ENCODE results near the gene PRRX2. TPM values are rescaled to one million over a fixed set of nuclear protein-coding genes. Genes with fewer than 3 reads are reported as not detected.

PRRX2 gene
- total and polyA plus RNA-seq, 4 donors: 0.03 to 0.08 TPM; not detected in 2

DNA sequence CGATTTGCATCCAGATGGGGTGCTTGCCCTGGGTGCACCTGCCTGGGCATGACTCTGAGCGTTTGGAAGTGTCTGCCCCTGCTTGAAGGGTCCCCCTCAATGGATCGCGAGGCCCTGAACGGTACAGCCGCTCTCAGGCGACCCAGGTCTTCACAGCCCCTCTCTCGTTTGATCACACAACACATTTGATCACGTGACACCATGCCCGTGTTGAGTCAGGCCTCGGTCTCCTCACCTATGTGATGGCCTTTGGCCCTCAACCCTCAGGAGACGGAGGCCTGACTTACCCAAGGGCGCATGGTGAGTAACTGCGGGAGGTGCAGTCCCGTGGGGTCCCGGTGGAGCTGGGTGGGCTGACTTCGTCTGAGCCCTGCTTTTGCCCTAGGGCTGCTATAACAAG, 20.5 kb upstream of the PRRX2 start:
- 74% methylated on average over 17 of the region's 17 CpGs for WGBS
- Histone ChIP-seq H3K27ac (ENCODE audit: low read depth in 1 of 2, low read length in 2 of 2) (no peak overlapping the region), H3K4me3 (ENCODE audit: low read depth in 1 of 3, low read length in 3 of 3) (no peak overlapping the region), H3K9ac (ENCODE audit: low read depth in 1 of 2, low read length in 2 of 2) (no peak overlapping the region), H3K36me3 (ENCODE audit: control insufficient read depth in 4 of 4, insufficient read depth in 3 of 4, low read depth in 1 of 4, low read length in 3 of 4) (no peaks in the 10 kb centered on the region), H3K9me3 (ENCODE audit: control insufficient read depth in 4 of 4, low read length in 3 of 4) (no peaks in the 10 kb centered on the region), H3K27me3 (ENCODE audit: control insufficient read depth in 4 of 4, insufficient read depth in 4 of 4, low read length in 3 of 4) (no peaks in the 10 kb centered on the region), H3K4me1 (ENCODE audit: control insufficient read depth in 4 of 4, insufficient read depth in 4 of 4, low read length in 3 of 4) (peaks cover 4 to 21% (median 17%) of the 10 kb centered on the region in 4 donors)
- DNase-seq (ENCODE audit: low spot score): no peak
- TF ChIP-seq EGR1 (IDR thresholded peaks at IDR 0.05; ENCODE audit: low read depth in 2 of 2): no peak
- no peak for TF ChIP-seq YY1 (IDR thresholded peaks at IDR 0.05)
- TF ChIP-seq NR2F2 (IDR thresholded peaks at IDR 0.05): no peak
- no peak for TF ChIP-seq RAD21 (IDR thresholded peaks at IDR 0.05)
- TF ChIP-seq CTCF (IDR thresholded peaks at IDR 0.05; ENCODE audit: low read depth, low read length, missing input control): no peak

- no peak for DNase-seq (ENCODE audit: low spot score)
- Histone ChIP-seq H3K9ac (ENCODE audit: low read depth in 1 of 2, low read length in 2 of 2) (no peak overlapping the region), H3K9me3 (ENCODE audit: control insufficient read depth in 4 of 4, low read length in 3 of 4) (no peaks in the 10 kb centered on the region), H3K27ac (ENCODE audit: low read depth in 1 of 2, low read length in 2 of 2) (no peak overlapping the region), H3K27me3 (ENCODE audit: control insufficient read depth in 4 of 4, insufficient read depth in 4 of 4, low read length in 3 of 4) (no peaks in the 10 kb centered on the region), H3K4me3 (ENCODE audit: low read depth in 1 of 3, low read length in 3 of 3) (no peak overlapping the region), H3K4me1 (ENCODE audit: control insufficient read depth in 4 of 4, insufficient read depth in 4 of 4, low read length in 3 of 4) (peaks cover 0 to 8% (median 3%) of the 10 kb centered on the region in 4 donors), H3K36me3 (ENCODE audit: control insufficient read depth in 4 of 4, insufficient read depth in 3 of 4, low read depth in 1 of 4, low read length in 3 of 4) (no peaks in the 10 kb centered on the region)
- 87% methylated on average over 12 of the region's 12 CpGs for WGBS
- TF ChIP-seq MAX (IDR thresholded peaks at IDR 0.05): no peak
Measured at GRCh38 chr9:129646252-129646651, 19.2 kb upstream of the PRRX2 start.

- no peaks in the 10 kb centered on the region for H3K9me3 ChIP-seq (ENCODE audit: control insufficient read depth in 4 of 4, low read length in 3 of 4)
- no peak for DNase-seq (ENCODE audit: low spot score)
- no peak overlapping the region for H3K27ac ChIP-seq (ENCODE audit: low read depth in 1 of 2, low read length in 2 of 2)
- H3K36me3 ChIP-seq (ENCODE audit: control insufficient read depth in 4 of 4, insufficient read depth in 3 of 4, low read depth in 1 of 4, low read length in 3 of 4): no peaks in the 10 kb centered on the region
- H3K27me3 ChIP-seq (ENCODE audit: control insufficient read depth in 4 of 4, insufficient read depth in 4 of 4, low read length in 3 of 4): no peaks in the 10 kb centered on the region
- 94% methylated on average over 7 of the region's 7 CpGs for WGBS
- H3K9ac ChIP-seq (ENCODE audit: low read depth in 1 of 2, low read length in 2 of 2): no peak overlapping the region
- peaks cover 0 to 4% (median under 1%) of the 10 kb centered on the region in 4 donors for H3K4me1 ChIP-seq (ENCODE audit: control insufficient read depth in 4 of 4, insufficient read depth in 4 of 4, low read length in 3 of 4)
- no peak overlapping the region for H3K4me3 ChIP-seq (ENCODE audit: low read depth in 1 of 3, low read length in 3 of 3)
- no peak for TF ChIP-seq REST (IDR thresholded peaks at IDR 0.05)
- no peak for TF ChIP-seq YY1 (IDR thresholded peaks at IDR 0.05)
- TF ChIP-seq SP1 (IDR thresholded peaks at IDR 0.05): no peak
- TF ChIP-seq GABPA (IDR thresholded peaks at IDR 0.05 in 1 of 2, conservative IDR thresholded peaks at IDR 0.05 in 1 of 2): no peak
- no peak for TF ChIP-seq RXRA (IDR thresholded peaks at IDR 0.05)
- TF ChIP-seq ATF3 (IDR thresholded peaks at IDR 0.05): no peak
- TF ChIP-seq, protein P1, sequence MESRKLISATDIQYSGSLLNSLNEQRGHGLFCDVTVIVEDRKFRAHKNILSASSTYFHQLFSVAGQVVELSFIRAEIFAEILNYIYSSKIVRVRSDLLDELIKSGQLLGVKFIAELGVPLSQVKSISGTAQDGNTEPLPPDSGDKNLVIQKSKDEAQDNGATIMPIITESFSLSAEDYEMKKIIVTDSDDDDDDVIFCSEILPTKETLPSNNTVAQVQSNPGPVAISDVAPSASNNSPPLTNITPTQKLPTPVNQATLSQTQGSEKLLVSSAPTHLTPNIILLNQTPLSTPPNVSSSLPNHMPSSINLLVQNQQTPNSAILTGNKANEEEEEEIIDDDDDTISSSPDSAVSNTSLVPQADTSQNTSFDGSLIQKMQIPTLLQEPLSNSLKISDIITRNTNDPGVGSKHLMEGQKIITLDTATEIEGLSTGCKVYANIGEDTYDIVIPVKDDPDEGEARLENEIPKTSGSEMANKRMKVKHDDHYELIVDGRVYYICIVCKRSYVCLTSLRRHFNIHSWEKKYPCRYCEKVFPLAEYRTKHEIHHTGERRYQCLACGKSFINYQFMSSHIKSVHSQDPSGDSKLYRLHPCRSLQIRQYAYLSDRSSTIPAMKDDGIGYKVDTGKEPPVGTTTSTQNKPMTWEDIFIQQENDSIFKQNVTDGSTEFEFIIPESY (IDR thresholded peaks at IDR 0.05): no peak
- TF ChIP-seq CTCF (IDR thresholded peaks at IDR 0.05; ENCODE audit: low read depth, low read length, missing input control): no peak
- no peak for TF ChIP-seq MAX (IDR thresholded peaks at IDR 0.05)
- no peak for TF ChIP-seq RAD21 (IDR thresholded peaks at IDR 0.05)
- no peak for TF ChIP-seq FOXA1 (IDR thresholded peaks at IDR 0.05)
Measured at GRCh38 chr9:129646654-129647053, 18.8 kb upstream of the PRRX2 start.

Measured in liver (tissue), 9 donors.